Gastrocnemius medialis (tissue), 4 donors: ENCODE data around the gene SCTR. TPM values are rescaled to one million over a fixed set of nuclear protein-coding genes. Genes with fewer than 3 reads are reported as not detected.

Experiments used
- ATAC-seq, 2 donors: fragments of 150-250 bp; one replicate each; pipeline ENCODE4 v1.9.1; 2016
- DNase-seq, 2 donors: peaks; one replicate each; pipeline ENCODE4 v3.0.0-alpha.2; 2019
- H3K27ac ChIP-seq, 4 donors: fragments of 200-600 bp; sonication (generic); 1 replicate in 1 of 4; 2 replicates in 3 of 4; pipeline ENCODE4 v1.5.1; 2016 to 2018; ENCODE audit warnings: mild to moderate bottlenecking in 2 of 4, moderate library complexity in 1 of 4
- H3K27me3 ChIP-seq, 3 donors: fragments of 200-600 bp; sonication (generic) in 2 of 3; 1 replicate in 1 of 3; 2 replicates in 2 of 3; pipeline versions ENCODE4 v1.5.1 to v1.6.0; 2016 to 2019; ENCODE audit warnings: mild to moderate bottlenecking in 1 of 3, moderate library complexity in 1 of 3
- H3K36me3 ChIP-seq, 2 donors: fragments of 200-600 bp; sonication (generic) in 1 of 2; one replicate each; pipeline ENCODE4 v1.5.1; 2017 to 2018
- H3K4me1 ChIP-seq, 2 donors: fragments of 200-600 bp; sonication (generic) in 1 of 2; one replicate each; pipeline ENCODE4 v1.5.1; 2016 to 2017; ENCODE audit warnings: mild to moderate bottlenecking in 2 of 2
- H3K4me3 ChIP-seq, 4 donors: fragments of 200-600 bp; sonication (generic) in 3 of 4; 1 replicate in 1 of 4; 2 replicates in 3 of 4; pipeline ENCODE4 v1.5.1; 2016 to 2019; ENCODE audit warnings: mild to moderate bottlenecking in 2 of 4
- H3K9me3 ChIP-seq, 3 donors: fragments of 200-600 bp; sonication (generic) in 2 of 3; 1 replicate in 1 of 3; 2 replicates in 2 of 3; pipeline ENCODE4 v1.5.1; 2016 to 2019
- POLR2A ChIP-seq, 2 donors: fragments of 450-650 bp; IDR thresholded peaks; one replicate each; pipeline ENCODE4 v1.6.1; 2017; ENCODE audit warnings: antibody characterized with exemption in 2 of 2, mild to moderate bottlenecking in 2 of 2, moderate library complexity in 2 of 2
- in situ Hi-C, 4 donors: fragments of 200-750 bp; cut with MboI; loops; one replicate each; pipeline versions ENCODE4 v1.15.0 to v1.8.0; 2017; ENCODE audit warnings: low sequenced_read_pairs in 4 of 4
- intact Hi-C: fragments of 100-400 bp; cut with DNase I; formaldehyde crosslinking; loops from one replicate; pipeline ENCODE4 v1.15.1; 2023; ENCODE audit warnings: low total_unique reads
- total RNA-seq, 4 donors: library from RNA; depleted of rRNA; stranded (reverse); fragments of >200 nt; gene quantifications; one replicate each; pipeline versions ENCODE4 v1.1.0 to v1.2.3, GENCODE V29; 2016
- TF ChIP-seq, protein P1 (sequence below), 5 experiments: fragments of 450-650 bp in 3 of 5; fragments of 200-600 bp in 2 of 5; sonication (generic) in 2 of 5; IDR thresholded peaks in 4 of 5; conservative IDR thresholded peaks in 1 of 5; 1 replicate in 4 of 5; 2 replicates in 1 of 5; pipeline ENCODE4 v1.5.1; 2016 to 2019; ENCODE audit warnings: antibody characterized with exemption in 5 of 5, mild to moderate bottlenecking in 3 of 5, moderate library complexity in 3 of 5

The SCTR gene
- total RNA-seq, 4 donors from 2014 or later: not detected

DNA sequence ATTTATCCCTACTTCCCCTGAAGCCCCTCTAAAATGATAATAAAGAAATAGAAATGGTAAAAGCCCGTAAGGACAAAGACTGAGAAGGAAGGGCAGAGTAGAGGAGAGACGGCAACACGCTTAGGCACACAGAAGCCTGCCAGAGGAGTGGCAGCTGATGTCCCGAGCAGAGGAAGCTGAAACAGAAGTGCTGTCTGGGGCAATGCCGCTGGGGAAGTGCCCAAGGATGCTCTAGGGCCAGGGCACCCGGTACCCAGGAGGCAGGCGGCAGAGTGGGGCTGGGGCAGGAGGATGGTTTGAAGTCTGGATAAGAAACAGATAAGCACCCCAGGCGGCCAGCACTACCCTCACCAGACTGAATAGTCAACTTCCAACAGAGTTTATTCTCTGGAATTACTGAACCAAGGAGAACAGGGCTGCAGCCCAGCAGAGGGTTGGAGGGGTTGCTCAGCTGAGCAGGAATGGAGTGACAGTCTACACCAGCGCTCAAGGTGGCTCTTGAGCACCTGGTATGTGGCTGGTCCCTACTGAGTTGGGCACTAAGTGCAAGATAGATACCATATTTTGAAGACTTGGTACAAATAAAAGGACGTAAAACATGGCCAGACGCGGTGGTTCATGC, 70.2 kb downstream of the SCTR start:
- in situ Hi-C loops: no loop called here

DNA sequence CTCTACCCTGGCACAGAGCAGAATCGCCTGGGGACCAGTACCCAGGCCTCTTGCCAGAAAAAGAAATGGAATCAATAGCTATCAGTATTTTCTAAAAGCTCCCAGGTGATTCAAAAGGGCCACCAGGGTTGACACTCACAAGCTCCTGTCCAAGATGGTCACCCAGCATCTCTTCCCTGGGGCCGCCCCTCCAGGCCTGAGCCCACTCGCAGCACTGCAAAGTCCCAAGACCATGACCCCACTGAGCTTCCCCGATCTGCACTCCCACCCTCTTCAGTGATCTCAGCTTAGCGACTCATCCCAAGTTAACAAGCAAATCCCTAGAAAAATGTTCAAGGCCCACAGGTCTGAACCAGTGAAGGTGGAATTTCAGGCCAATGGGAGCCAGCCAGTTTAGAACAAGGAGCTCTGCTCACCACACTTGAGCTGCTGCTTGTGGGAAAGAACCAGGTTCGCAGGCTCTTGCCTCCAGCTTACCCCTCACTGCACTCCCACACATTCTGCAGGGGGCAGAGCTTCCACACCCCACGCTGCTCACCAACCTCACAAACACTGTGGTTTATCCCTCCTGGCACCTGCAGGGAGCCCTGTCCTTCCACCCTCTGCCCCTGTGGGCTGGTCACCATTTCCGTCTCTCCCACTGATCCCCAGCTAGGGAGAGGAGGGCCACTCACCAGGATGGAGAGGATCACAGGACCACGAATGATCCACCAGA, 72.8 kb downstream of the SCTR start:
- intact Hi-C loops (no loop called here), in situ Hi-C loops (no loop called here)
- H3K27ac ChIP-seq: no peak overlapping the region
- no peak overlapping the region for H3K4me3 ChIP-seq
- no peaks in the 10 kb centered on the region for H3K36me3 ChIP-seq
- H3K9me3 ChIP-seq: no peaks in the 10 kb centered on the region
- TF ChIP-seq, protein P1, sequence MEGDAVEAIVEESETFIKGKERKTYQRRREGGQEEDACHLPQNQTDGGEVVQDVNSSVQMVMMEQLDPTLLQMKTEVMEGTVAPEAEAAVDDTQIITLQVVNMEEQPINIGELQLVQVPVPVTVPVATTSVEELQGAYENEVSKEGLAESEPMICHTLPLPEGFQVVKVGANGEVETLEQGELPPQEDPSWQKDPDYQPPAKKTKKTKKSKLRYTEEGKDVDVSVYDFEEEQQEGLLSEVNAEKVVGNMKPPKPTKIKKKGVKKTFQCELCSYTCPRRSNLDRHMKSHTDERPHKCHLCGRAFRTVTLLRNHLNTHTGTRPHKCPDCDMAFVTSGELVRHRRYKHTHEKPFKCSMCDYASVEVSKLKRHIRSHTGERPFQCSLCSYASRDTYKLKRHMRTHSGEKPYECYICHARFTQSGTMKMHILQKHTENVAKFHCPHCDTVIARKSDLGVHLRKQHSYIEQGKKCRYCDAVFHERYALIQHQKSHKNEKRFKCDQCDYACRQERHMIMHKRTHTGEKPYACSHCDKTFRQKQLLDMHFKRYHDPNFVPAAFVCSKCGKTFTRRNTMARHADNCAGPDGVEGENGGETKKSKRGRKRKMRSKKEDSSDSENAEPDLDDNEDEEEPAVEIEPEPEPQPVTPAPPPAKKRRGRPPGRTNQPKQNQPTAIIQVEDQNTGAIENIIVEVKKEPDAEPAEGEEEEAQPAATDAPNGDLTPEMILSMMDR (IDR thresholded peaks at IDR 0.05 in 4 of 5, conservative IDR thresholded peaks at IDR 0.05 in 1 of 5): no peak
- TF ChIP-seq POLR2A (IDR thresholded peaks at IDR 0.05): no peak
- DNase-seq (no peak), ATAC-seq (no peak)
- H3K4me1 ChIP-seq: no peaks in the 10 kb centered on the region
- no peaks in the 10 kb centered on the region for H3K27me3 ChIP-seq

More for the DNA sequence above, 70.2 kb downstream of the SCTR start:
- no peaks in the 10 kb centered on the region for H3K36me3 ChIP-seq
- TF ChIP-seq, protein P1 (IDR thresholded peaks at IDR 0.05 in 4 of 5, conservative IDR thresholded peaks at IDR 0.05 in 1 of 5): no peak
- no peak for TF ChIP-seq POLR2A (IDR thresholded peaks at IDR 0.05)
- intact Hi-C loops: no loop called here
- no peak overlapping the region for H3K4me3 ChIP-seq
- H3K27ac ChIP-seq: no peak overlapping the region
- DNase-seq: no peak
- H3K27me3 ChIP-seq: no peaks in the 10 kb centered on the region
- H3K9me3 ChIP-seq: no peaks in the 10 kb centered on the region
- H3K4me1 ChIP-seq: no peaks in the 10 kb centered on the region
- ATAC-seq: no peak

DNA sequence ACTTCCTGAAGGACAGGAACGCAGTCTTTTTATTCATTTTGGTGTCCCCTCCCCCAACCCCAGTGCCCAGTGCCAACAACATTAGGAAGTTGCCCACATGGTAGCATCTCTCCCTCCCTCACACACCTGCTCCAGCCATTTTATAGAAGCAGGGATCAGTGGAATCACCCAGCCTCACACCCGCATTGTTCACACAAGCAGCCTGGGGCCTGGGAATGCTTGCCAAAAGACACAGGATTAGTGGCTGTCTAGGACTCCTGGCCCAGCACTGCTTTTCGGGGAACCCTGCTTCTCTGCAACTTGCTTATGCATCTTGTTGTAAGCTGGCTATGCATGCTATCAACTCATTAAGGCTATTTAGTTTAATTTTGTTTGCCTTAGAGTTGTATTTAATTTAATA, 74.8 kb downstream of the SCTR start:
- Histone ChIP-seq H3K27me3 (no peaks in the 10 kb centered on the region), H3K27ac (no peak overlapping the region), H3K9me3 (no peaks in the 10 kb centered on the region), H3K36me3 (no peaks in the 10 kb centered on the region), H3K4me3 (no peak overlapping the region), H3K4me1 (no peaks in the 10 kb centered on the region)
- DNase-seq (no peak), ATAC-seq (no peak)
- intact Hi-C loops: no loop called here
- TF ChIP-seq POLR2A (IDR thresholded peaks at IDR 0.05): no peak
- in situ Hi-C loops: no loop called here

DNA sequence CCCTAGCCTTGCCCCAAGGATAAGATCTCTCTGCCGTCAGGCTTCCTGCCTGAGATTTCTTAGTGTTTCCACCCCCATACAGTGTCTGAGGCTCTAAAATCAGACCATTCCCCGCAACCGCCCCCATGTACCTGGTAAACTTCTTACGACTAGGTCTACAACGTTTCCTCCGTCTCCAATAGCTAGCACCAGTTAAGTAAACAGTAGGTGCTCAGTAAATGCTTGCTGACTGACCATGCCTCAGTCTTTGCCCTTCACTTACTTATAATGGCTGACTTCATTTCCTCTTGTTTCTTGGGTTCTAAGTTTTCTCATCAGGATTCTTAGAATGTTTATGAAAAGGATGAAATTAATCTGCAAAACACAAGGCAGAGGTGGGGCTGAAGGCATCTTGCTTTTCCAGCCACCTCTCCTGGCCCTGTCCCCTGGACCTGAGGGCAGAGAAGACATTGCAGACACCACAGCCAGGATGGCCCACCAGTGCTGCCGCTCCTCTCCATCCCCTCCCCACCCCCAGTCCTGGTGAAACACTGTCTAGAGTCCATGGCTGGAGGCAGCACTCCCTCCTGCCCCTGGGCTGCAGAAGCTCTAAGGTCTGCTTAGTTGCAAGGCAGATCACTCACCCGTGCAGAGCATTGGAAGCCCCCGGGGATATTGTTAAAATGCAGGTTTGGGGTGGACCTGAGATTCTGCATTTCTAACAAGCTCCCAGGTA, 75.7 kb downstream of the SCTR start:
- TF ChIP-seq, protein P1 (IDR thresholded peaks at IDR 0.05 in 4 of 5, conservative IDR thresholded peaks at IDR 0.05 in 1 of 5): no peak
- no peak for TF ChIP-seq POLR2A (IDR thresholded peaks at IDR 0.05)
- intact Hi-C loops (no loop called here), in situ Hi-C loops (no loop called here)
- Histone ChIP-seq H3K4me3 (no peak overlapping the region), H3K27me3 (no peaks in the 10 kb centered on the region), H3K27ac (no peak overlapping the region), H3K4me1 (no peaks in the 10 kb centered on the region), H3K36me3 (no peaks in the 10 kb centered on the region), H3K9me3 (no peaks in the 10 kb centered on the region)
- no peak for DNase-seq
- ATAC-seq: no peak

- no peaks in the 10 kb centered on the region for H3K27me3 ChIP-seq
- TF ChIP-seq POLR2A (IDR thresholded peaks at IDR 0.05): no peak
- TF ChIP-seq, protein P1 (IDR thresholded peaks at IDR 0.05 in 4 of 5, conservative IDR thresholded peaks at IDR 0.05 in 1 of 5): no peak
- no peak overlapping the region for H3K4me3 ChIP-seq
- H3K9me3 ChIP-seq: no peaks in the 10 kb centered on the region
- intact Hi-C loops (no loop called here), in situ Hi-C loops (no loop called here)
- H3K27ac ChIP-seq: no peak overlapping the region
- ATAC-seq (no peak), DNase-seq (no peak)
- H3K4me1 ChIP-seq: no peaks in the 10 kb centered on the region
- H3K36me3 ChIP-seq: no peaks in the 10 kb centered on the region
Observed at GRCh38 chr2:119446037-119446436, 78.2 kb downstream of the SCTR start.
